Ishikawa (cell line): ENCODE measurements around the gene HCFC1R1.

ENCODE experiments used
- CEBPB ChIP-seq: IDR thresholded peaks from 2 replicates; pipeline ENCODE4 v1.6.1; 2012
- CREB1 ChIP-seq: IDR thresholded peaks from 2 replicates; pipeline ENCODE4 v1.6.1; 2012; ENCODE audit warnings: low read depth
- EP300 ChIP-seq: IDR thresholded peaks from 2 replicates; pipeline ENCODE4 v1.6.1; 2012; ENCODE audit warnings: borderline replicate concordance
- FOXM1 ChIP-seq: IDR thresholded peaks from 2 replicates; pipeline ENCODE4 v1.6.1; 2012; ENCODE audit warnings: low read depth, borderline replicate concordance
- MAX ChIP-seq: IDR thresholded peaks from 2 replicates; pipeline ENCODE4 v1.6.1; 2012
- NFIC ChIP-seq: IDR thresholded peaks from 2 replicates; pipeline ENCODE4 v1.6.1; 2012
- RAD21 ChIP-seq: IDR thresholded peaks from 2 replicates; pipeline ENCODE4 v1.6.1; 2012; ENCODE audit warnings: low read depth
- TAF1 ChIP-seq: IDR thresholded peaks from 2 replicates; pipeline ENCODE4 v1.6.1; 2012; ENCODE audit warnings: low read depth, mild to moderate bottlenecking
- TEAD4 ChIP-seq: IDR thresholded peaks from 2 replicates; pipeline ENCODE4 v1.6.1; 2012
- YY1 ChIP-seq: IDR thresholded peaks from 2 replicates; pipeline ENCODE4 v1.6.1; 2012; ENCODE audit warnings: low read depth
- ZBTB7A ChIP-seq: IDR thresholded peaks from 2 replicates; pipeline ENCODE4 v1.6.1; 2012; ENCODE audit warnings: low read depth
- TF ChIP-seq, protein P1 (sequence below): IDR thresholded peaks from 2 replicates; pipeline ENCODE4 v1.6.1; 2012; ENCODE audit warnings: low read depth, mild to moderate bottlenecking

GRCh38 chr16:2979669-2980226 lies 44.0 kb downstream of the HCFC1R1 start:
- TF ChIP-seq CREB1 (no peak), EP300 (no peak), TAF1 (no peak), FOXM1 (no peak), ZBTB7A (no peak; the same call in 1 of the 2 replicates), MAX (no peak), RAD21 (no peak), CEBPB (no peak), YY1 (no peak), NFIC (no peak), TEAD4 (no peak)
- TF ChIP-seq, protein P1, sequence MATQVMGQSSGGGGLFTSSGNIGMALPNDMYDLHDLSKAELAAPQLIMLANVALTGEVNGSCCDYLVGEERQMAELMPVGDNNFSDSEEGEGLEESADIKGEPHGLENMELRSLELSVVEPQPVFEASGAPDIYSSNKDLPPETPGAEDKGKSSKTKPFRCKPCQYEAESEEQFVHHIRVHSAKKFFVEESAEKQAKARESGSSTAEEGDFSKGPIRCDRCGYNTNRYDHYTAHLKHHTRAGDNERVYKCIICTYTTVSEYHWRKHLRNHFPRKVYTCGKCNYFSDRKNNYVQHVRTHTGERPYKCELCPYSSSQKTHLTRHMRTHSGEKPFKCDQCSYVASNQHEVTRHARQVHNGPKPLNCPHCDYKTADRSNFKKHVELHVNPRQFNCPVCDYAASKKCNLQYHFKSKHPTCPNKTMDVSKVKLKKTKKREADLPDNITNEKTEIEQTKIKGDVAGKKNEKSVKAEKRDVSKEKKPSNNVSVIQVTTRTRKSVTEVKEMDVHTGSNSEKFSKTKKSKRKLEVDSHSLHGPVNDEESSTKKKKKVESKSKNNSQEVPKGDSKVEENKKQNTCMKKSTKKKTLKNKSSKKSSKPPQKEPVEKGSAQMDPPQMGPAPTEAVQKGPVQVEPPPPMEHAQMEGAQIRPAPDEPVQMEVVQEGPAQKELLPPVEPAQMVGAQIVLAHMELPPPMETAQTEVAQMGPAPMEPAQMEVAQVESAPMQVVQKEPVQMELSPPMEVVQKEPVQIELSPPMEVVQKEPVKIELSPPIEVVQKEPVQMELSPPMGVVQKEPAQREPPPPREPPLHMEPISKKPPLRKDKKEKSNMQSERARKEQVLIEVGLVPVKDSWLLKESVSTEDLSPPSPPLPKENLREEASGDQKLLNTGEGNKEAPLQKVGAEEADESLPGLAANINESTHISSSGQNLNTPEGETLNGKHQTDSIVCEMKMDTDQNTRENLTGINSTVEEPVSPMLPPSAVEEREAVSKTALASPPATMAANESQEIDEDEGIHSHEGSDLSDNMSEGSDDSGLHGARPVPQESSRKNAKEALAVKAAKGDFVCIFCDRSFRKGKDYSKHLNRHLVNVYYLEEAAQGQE, result no peak
